Measurements from ENCODE around the gene LTBP2.
A peak's percentile ranks its signal among the peaks of the same experiment; 100 is the strongest.

LTBP2 gene

DNA sequence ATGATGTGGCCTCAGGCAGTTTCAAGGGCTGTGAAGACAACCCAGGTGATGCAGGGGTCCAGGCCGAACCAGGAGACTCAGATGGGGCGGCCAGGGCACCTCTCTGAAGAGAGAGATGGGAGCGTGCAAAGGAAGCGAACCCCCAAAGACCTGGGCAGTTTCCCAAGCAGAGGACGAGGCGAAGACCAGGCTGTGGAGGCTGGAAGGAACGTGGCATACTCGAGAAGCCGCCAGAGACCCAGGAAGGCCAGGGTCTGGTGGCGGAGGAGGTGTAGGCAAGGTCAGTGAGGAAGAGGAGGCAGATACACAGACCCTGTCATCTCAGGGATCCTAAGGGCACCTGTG lies 24.7 kb downstream of the LTBP2 start:
- DNase-seq: no peak

DNA sequence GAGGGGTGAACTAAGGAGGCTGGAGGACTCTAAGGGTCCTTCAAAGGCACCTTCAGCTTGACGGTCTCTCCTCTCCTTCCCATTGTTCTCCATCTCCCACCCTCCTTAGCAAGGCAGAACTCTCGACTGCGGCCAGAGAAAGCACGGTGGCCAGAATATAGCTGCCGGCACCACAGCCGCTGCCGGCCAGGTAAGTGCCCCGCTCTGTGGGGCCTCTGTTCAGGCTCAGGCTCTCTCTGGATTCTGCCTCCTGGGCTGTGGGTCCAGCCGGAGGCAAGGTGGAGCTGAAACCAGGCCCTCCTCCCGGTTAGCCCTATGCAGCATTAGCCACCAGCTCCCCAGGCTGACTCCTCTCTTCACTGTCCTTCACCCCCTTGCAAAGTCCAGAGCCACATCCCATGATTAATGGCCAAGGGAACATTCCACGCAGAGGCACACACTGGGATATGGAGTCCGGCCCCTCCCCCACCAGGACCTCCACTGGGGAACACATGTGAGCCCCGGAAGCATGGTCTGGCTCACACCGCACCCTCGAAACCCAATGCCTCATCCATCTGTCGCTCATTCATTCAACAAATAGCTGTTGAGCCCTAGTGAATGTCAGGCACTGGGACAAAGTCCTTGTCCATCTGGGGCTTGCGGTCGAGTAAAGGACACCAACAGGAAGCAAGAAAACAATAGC lies 25.2 kb downstream of the LTBP2 start:
- no peak for DNase-seq

DNA sequence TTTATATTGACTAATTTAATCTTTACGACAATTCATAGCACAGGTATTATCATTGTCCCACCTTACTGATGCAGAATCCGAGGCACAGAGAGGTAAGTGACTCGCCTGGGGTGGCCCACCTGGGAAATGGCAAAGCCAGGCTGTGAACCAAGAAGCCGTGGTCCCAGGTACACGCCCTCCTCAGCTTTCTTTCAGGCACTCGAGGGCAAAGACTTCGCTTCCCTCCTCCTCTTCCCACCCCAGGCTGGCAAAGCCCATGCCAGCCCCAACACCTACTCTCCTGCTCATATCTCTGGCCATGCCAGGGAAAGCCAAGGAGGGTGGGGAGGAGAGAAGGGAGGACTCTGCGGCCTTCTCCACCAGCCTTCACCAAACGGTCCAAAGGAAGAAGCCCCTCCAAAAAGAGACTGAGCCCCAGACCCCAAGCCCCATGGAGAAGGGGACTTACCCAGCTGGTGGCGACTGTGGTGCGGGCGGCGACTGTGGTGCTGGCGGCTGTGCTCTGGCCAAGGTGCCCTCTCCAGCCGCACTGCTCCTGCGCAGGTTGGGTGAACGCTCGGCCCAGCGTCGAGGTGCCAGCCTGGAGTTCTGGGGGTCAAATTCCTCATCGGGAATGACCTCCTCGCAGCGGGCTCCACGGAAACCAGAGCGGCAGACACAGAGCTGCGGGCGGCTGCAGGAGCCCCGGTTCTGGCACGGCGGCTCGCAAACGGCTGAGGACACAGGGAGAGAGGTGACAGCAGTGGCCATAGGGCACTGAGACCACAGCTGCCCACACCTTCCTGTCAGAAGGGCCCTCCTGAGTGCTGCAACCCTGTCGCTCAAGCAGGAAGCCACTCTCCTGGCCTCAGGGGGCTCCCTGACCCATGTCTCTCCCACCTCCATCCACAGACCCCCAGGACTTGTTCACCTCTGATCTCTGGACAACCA lies 26.4 kb downstream of the LTBP2 start:
- no peak for DNase-seq

DNA sequence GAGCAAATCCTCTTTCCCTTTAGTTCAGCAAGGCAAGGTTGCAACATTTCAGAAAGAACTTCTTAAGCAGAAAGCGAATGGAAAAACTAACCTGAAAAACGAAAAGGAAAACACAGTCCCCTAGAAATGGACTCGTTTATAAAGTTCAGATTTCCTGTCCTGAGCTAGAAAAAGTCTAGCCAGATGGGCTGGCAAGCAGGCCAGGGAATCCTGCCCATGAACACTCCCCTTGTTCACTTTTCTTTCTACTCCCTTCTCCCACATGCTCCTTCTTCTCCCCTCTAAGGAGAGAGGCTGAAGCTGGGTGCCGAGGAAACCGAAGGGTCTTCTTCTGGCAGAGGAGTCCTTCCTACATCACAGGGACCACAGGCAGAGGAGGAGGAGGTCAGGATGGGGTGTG lies 27.1 kb downstream of the LTBP2 start:
- no peak for DNase-seq

DNA sequence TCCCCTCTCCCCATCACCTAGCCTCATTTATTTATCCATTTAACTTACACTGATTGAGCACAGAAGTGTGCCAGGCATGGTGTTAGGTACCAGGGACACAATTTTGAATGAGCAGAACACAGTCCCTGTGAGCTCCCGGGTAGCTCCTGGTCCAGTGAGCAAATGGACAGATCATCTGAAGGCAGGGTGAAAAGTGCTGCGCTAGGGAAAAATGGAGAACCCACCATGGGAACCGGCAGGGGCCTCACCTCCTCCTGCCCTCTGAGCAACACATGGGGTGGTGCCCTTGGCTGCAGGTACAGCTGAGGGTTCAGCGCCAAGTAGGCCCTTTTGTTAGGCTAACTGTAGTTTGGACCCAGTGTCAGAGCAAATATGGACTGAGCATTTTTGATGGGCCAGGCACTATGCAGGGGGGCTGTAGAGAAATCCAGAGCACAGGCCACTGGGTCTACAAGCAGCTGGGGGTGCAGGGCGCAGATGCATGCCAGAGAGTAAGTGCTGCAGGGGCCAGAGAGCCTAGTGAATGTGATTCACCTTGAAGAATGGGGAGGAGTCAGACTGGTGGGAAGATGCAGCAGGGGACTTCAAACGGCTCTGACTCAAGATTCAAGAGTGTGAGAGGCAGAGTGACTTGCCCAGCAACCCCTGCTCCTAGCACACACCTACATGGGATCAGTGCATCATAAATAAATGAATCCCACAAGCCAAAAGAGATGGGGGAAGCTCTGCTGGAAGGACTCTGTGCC lies 28.2 kb downstream of the LTBP2 start:
- no peak for DNase-seq

DNA sequence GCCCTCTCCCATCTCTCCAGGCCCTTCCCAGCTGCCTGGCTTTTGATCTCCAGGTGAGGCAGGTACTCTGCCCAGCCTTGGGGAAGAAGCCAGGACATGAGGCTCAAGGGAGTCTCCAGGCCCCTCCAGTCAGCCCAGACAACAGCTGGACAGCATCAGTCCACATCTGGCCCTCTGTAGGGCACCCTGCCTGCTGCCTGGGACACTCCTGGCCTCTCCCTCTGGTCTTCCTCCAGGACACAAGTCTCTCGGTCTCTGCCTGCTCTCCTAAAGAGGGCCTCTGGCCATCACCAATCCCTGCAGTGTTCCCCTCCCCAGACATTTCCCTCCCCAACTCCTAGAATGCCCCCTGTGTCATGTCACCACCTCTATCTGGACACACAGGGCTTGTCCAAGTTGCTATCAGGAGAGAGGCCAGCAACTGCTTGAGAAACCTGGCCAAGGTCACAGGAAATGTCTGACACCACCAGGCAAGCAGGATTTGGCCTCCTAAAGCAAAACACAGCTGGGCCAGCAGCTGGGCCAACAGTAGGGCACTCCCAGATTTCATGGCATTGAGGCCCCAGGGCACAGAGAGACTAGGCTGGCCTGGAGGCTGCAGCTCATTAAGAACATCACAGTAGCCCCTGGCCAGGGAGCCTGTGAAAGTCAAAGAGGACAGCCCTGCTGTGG lies 29.0 kb downstream of the LTBP2 start:
- no peak for DNase-seq

DNA sequence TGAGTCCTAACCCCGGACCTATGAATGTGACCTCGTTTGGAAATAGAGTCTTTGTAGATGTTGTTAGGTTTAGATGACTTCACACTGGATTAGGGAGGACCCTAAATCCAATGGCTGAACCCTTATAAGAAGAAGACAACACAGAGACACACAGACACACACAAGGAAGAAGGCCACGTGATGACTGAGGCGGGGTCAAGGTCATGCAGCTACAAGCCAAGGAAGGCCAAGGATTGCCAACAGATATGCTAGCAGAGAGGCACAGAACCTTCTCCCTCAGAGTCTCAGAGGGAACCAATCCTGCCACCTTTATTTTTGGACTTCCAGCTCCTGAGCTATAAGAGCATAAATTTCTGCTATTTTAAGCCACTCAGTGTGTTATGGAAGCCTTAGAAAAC lies 31.8 kb downstream of the LTBP2 start:
- DNase-seq: no peak

DNA sequence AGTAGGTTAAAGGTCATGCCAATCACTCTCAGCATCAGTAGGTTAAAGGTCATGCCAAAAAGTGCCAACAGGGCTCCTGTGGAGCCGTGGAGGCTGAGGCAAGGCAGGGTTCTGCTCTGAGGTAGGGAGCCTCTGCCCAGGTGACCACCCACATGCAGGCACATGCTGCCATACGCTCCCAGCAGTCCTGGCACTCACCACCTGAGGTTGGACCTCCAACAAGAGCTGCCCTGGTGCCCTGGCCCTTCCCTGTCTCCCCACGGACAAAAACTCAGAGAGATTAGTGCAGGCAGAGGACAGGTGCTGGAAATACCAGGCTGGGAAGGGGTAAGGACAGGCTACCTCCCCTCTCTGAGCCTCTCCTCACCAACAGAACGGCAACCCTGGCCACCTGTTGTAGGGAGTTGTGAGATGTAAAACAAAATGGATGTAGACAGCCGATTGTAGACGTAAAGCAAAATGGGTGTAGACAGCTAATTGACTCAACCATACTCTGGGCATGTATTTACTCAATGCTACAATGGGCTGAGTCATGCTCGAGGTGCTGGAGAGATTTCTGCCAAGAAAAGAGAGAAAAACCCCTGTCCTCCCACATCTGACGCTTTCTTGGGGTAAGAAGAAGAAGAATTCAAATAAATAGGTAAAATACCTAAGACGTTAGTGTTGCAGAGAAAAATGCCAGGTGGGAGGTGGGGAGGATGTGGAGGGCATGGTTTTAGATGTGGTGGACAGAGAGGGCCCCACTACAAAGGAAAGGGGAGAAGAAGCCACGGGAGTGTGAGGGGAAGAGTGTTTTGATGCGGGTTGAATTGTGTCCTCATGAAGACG lies 32.4 kb downstream of the LTBP2 start:
- no peak for DNase-seq

DNA sequence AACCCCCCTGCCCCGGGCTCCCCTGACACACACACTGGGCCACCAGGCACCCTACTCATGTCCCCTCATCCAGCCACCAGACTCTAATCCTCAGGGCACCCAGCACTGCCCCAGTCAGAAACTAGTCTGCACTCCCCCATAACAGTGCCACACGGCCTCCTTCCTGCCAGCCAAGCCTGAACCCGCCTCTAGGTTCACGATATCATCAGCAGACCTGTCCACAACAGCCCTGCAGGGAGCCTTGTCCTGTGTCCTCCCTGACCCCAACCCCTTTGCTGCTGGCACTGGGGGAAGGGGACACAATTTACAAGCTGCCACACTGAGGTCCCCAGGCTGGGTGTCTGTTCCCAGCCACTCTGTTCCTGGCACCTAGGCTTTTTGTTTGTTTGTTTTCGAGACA lies 33.6 kb downstream of the LTBP2 start:
- no peak for DNase-seq

DNA sequence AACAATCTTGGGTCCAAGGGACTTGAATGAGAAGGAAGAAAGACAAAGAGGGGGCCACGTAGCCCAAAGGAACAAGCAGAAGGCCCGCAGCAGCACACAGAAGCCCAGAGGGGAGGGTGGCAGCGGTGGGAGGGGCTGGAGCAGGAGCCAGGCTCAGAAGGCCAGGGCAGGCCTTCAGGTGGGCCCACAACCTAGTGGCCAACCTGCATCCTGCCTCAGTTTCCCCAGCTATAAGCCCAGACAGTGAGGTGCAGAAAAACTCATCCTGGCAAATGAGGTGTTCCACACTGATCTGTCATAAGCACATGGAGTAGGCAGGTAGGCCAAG lies 34.1 kb downstream of the LTBP2 start:
- no peak for DNase-seq

DNA sequence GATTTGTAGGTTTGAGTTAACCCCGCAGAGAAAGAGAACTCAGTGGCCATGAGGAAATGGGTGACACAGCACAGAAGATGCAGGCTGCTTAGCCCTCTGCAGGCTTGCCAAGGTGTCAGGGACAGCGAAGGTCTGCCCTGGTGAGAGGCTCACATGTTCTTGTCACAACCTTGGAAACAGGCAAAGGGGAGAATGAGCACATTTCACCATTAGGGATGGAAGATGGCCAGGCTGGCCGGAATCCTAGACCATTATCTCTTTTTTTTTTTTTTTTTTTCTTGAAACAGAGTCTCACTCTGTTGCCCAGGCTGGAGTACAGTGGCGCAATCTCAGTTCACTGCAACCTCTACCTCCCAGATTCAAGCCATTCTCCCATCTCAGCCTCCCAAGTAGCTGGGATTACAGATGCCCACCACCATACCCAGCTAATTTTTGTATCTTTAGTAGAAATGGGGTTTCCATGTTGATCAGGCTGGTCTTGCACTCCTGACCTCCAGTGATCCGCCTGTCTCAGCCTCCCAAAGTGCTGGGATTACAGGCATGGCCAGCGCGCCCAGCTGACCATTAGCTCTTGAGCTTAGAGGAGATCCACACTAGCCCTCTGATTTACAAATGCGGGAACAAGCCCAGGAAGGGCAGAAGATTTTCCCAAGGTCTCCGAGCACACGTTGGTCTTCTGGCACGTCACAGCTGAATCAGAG lies 34.6 kb downstream of the LTBP2 start:
- no peak for DNase-seq

DNA sequence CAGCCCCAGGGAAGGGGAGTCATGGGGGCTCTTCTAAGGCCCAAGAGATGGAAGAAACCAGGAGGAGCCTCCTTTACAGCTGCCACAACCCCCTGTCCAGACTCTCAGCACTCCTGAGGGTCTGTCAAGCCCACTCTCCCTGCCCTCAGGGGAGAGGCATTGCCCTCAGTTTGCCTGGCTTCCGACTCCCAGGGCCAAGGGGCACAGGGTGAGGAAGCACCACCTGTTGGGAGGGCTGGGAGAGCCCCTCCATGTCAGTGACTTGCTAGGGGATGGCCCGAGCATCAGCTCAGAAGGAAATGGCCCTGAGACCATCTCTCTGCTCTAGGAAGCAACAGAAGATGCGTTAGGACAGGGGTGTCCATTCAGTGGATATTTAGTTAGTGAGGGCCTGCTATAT lies 36.1 kb downstream of the LTBP2 start:
- DNase-seq: no peak

DNA sequence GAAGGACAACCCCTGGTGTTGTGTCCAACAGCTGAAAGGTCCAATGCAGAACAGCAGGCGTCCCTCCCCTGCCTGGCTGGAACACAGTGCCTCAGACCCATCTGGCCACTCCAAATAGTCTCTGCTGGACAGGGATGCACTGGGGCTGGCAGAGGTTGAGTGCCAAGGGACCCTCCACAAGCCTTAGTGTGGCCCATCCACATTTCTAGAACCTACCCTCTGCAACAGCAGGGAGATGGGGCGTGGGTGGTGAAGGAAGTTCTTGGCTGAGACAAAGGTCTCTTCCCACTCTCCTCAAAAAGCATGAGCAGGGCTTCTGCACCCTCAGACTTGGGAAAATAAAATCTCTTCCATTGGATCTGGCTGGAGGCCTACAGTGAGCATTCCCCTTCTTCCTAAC lies 36.5 kb downstream of the LTBP2 start:
- no peak for DNase-seq

DNA sequence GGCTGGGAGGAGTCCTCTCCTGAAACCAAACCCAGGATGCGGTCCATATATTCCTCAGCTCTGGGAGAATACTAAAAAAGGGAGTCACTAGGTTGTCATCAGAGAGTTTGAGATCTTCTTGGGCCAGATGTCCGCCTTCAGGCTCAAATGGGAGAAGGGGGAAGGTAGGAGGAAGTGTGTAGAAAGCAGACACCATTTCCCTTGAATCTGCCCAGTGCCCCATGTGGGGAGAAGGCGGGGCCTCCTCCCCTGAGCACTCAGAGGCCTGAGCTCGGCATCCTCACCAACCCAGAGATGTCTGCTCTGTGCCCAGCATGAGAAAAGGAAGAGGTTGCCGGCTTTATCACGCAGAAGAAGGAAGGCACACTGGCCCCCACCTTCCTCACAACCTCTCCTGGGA lies 37.3 kb downstream of the LTBP2 start:
- DNase-seq: no peak

DNA sequence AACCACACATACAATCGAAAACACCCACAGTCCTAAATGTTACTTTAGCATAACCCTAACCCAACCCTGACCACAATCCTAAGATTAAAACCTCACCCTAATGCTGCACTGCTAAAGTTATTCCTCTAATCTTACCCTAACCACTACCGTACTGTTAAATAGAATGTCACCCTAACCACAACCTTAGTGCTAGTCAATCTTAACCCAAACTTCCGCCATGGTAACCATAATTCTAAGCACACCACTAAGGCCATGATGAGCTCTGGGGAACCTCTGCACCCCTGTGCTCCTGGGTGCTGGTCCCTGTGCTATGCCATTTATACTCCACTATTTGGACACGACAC lies 38.0 kb downstream of the LTBP2 start:
- no peak for DNase-seq

DNA sequence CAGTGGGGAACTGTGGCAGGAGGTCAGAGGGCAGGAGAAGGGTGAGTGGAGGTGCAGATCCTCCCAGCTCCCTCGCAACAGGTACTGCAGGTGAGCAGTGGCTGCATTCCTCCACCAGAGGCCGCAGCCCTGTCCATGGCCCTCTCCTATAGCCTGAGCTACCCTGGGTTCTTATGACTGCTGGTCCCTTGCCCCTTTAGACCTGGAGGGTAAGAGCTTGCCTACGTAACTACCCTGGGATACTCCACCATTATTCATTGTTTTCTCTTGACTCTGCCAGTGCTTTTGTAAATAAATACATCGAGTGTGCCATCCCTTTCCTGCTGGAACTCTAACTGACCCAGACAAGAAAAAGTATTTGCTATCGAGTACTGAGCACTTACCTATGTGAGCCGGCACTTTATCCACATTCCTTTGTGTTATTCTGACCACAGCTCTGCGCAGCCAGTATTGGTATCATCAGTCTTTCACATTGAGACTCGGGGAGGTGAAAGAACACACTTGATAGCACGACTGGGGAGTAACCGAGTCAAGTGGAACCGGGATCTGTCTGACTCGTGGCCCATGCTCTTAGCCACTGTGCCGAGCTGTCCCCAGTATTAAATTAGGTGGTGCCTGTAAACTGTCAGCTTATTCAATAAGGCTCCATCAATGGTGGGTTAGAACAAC lies 38.5 kb downstream of the LTBP2 start:
- peak; percentile 34 for DNase-seq

DNA sequence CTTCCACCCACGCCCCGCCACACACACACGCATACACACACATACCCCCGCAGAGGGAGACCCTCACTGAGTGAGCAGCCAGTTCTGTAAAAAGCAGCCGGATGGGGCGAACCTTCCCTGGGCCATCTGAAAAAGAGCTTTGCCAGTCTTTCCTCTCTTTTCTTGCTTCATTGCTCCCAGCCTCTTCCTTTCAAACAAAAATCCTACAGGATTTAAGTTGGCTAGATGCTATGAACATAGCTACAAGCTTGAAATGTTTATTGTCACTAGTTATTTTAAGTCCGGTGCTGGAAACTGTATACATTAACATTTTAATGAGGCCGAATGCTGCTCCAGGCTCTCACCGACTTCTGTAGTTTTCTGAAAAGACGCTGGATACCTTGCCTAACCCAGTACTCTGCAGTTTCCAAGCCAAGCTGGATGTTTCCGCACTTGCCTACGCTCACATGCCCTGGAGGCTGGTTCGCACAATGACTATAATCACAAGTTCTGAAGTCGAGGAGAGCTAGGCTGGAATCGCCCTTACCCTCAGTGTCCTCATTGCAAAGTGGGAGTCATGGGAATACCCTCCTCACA lies 39.2 kb downstream of the LTBP2 start:
- DNase-seq: no peak

DNA sequence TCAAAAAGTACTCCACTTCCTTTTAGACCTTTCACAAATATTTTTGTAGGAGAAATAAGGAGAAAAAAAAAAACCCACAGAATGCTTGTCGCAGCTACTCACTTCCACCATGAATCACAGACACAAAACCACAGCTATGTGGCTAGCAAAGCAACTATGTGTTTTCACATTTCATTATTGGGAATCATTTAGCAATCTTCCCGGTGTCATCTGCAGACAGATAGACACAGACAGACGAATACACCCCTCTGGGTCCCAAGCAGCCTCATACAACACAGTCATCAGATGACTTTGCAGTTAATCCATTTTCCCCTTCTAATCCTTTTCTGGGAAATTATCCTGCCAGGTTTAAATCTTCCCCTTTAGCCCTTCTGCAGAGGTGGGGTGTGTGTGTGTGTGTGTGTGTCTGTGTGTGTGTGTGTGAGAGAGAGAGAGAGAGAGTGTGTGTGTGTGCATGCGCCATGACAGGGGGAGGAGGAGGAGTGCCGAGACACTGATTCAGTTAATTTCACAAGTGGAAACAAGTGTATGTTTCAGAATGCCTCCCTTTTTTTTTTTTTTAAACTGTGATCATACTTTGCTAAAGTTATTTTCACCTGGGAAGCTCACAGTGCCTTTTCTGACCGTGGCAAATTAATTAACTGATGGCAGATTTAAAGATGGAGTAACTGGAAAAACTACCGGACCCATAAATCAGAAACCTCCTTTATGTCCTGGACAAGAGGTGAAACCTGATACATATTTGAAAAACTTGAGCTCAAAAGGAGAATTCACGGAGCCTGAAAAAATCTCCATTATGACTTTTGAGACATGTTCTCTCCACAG lies 39.9 kb downstream of the LTBP2 start:
- DNase-seq: peak; percentile 99

DNA sequence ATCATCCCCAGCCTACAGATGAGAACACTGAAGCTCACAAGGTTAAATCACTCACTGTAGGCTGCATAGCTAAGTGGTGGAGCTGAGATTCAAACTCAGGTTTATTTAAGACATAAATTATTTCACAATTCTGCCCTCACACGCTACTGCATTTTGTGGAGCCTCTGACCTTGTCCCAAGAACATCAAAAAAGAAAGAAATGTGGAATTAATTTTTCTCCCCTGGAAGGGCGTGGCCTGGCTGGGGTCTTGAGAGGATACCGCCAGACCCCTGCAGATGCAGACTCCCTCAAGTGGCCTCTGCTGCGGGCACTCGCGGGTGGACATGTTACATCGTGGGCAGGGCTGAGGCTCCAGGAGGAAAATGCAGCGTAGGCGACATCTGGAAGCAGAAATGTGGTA lies 40.6 kb downstream of the LTBP2 start:
- peak; percentile 47 for DNase-seq

DNA sequence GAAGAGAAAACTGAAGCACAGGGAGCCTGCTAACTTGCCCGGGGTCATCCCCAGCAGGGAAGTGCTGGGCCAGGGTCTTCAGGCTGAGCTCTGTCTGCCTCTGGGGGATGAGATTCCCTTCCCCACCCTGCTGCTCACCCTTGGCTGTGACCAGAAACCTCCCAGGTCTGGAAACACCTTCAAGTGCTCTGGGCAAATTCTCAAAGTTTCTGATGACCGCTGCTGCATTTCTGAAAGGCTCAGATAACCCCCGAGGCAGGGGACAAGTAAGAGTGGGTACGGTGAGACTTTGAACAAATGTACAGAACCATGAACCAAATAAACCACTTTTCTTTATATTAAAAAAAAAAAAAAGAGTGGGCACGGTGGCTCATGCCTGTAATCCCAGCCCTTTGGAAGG lies 41.3 kb downstream of the LTBP2 start:
- DNase-seq: no peak
